Measurements from ENCODE around the gene NME3. TPM values are rescaled to one million over a fixed set of nuclear protein-coding genes. Genes with fewer than 3 reads are reported as not detected.

Gene NME3
- total RNA-seq, 1 experiment from 2014 or later = 86.8 TPM

GRCh38 chr16:1791943-1792812 is 20.8 kb upstream of the NME3 start:
- no peak for DNase-seq (ENCODE audit: low spot score)
- Mint-ChIP-seq H3K9me3 (peaks cover 6% of the 10 kb centered on the region), H3K4me1 (no peaks in the 10 kb centered on the region), H3K27me3 (ENCODE audit: low read depth) (no peaks in the 10 kb centered on the region; the same call in 1 of the 2 replicates), H3K36me3 (peaks cover 6% of the 10 kb centered on the region), H3K4me3 (no peak overlapping the region), H3K27ac (no peak overlapping the region)
- ATAC-seq = no peak
- ChIA-PET POLR2A (interaction anchor here (1.2 kb wide), 1 partner anchor 9 kb away, joined by 3 read pairs; the partner anchor contains the start of genes NUBP2 and SPSB3), CTCF (interaction anchor here (0.7 to 1.6 kb wide), 2 partner anchors 10 to 132 kb away, joined by 3 to 5 read pairs; partner anchors contain the start of genes NUBP2 and SPSB3)
- TF ChIP-seq ARID4B (CRISPR knock-in tag; IDR thresholded peaks at IDR 0.05; ENCODE audit: borderline replicate concordance) (no peak), ZNF423 (CRISPR knock-in tag; IDR thresholded peaks at IDR 0.05) (no peak), TEAD4 (CRISPR knock-in tag; IDR thresholded peaks at IDR 0.05) (no peak), ZNF671 (CRISPR knock-in tag; IDR thresholded peaks at IDR 0.05) (no peak), IRF1 (CRISPR knock-in tag; IDR thresholded peaks at IDR 0.05) (no peak), ZNF121 (CRISPR knock-in tag; IDR thresholded peaks at IDR 0.05) (no peak), TEAD1 (CRISPR knock-in tag; IDR thresholded peaks at IDR 0.05) (no peak), PRDM15 (CRISPR knock-in tag; IDR thresholded peaks at IDR 0.05) (no peak), MXD4 (CRISPR knock-in tag; IDR thresholded peaks at IDR 0.05; ENCODE audit: borderline replicate concordance) (no peak), ZMAT4 (CRISPR knock-in tag; IDR thresholded peaks at IDR 0.05) (no peak), ERG (CRISPR knock-in tag; IDR thresholded peaks at IDR 0.05) (no peak), MYBL2 (CRISPR knock-in tag; IDR thresholded peaks at IDR 0.05) (no peak), HMGXB4 (CRISPR knock-in tag; IDR thresholded peaks at IDR 0.05) (no peak), PRRX2 (CRISPR knock-in tag; IDR thresholded peaks at IDR 0.05) (no peak), ZBTB43 (CRISPR knock-in tag; IDR thresholded peaks at IDR 0.05) (no peak), E2F1 (CRISPR knock-in tag; IDR thresholded peaks at IDR 0.05) (no peak)
